H1 (cell line): ENCODE data around the gene ASB1. TPM values are rescaled to one million over a fixed set of nuclear protein-coding genes. Genes with fewer than 3 reads are reported as not detected.

Experiments
- CTCF ChIA-PET: fragments of 300-600 bp; sonication (Branson Sonifier 250); formaldehyde crosslinking; loops from one replicate; lab custom pipeline; 2021; ENCODE audit not compliant: partially characterized antibody; lab: Charles Lee
- POLR2A ChIA-PET: fragments of 300-600 bp; sonication (Branson Sonifier 250); formaldehyde crosslinking; loops from one replicate; lab custom pipeline; 2021; ENCODE audit warnings: inconsistent platforms; ENCODE audit not compliant: partially characterized antibody; lab: Charles Lee
- DNase-seq, 2 experiments: peaks; one replicate each; pipeline versions ENCODE4 v3.0.0 to v3.0.0-alpha.2; 2010 to 2022; ENCODE audit warnings: low spot score in 2 of 2, low read depth in 1 of 2, mixed read lengths in 1 of 2
- FAIRE-seq: peaks from 2 replicates; lab custom pipeline; 2011; peaks lifted over from hg19 to GRCh38; lab: Jason Lieb, UNC
- H2AFZ ChIP-seq: 2 replicates; pipeline ENCODE4 v1.8.1; 2012; ENCODE audit warnings: low read length, inconsistent platforms
- H2AK5ac ChIP-seq: 2 replicates; pipeline ENCODE4 v1.6.1; 2013; ENCODE audit warnings: low read depth, low read length
- H2BK120ac ChIP-seq: replicated peaks from 2 replicates; pipeline ENCODE3; 2013; ENCODE audit warnings: low read depth, low read length, inconsistent platforms
- H2BK12ac ChIP-seq: 2 replicates; pipeline ENCODE4 v1.6.1; 2013; ENCODE audit warnings: low read depth, low read length
- H2BK15ac ChIP-seq: 2 replicates; pipeline ENCODE4 v1.6.1; 2013; ENCODE audit warnings: low read length
- H2BK20ac ChIP-seq: 2 replicates; pipeline ENCODE4 v1.6.1; 2013; ENCODE audit warnings: low read length
- H2BK5ac ChIP-seq: 2 replicates; pipeline ENCODE4 v1.6.1; 2013; ENCODE audit warnings: low read depth, low read length
- H3K14ac ChIP-seq: 2 replicates; pipeline ENCODE4 v1.6.1; 2013; ENCODE audit warnings: inconsistent platforms; ENCODE audit not compliant: insufficient read length
- H3K18ac ChIP-seq: 2 replicates; pipeline ENCODE4 v1.6.1; 2013; ENCODE audit warnings: low read length; ENCODE audit errors: extremely low read depth
- H3K23ac ChIP-seq: 2 replicates; pipeline ENCODE4 v1.6.1; 2013; ENCODE audit warnings: inconsistent platforms; ENCODE audit not compliant: insufficient read length
- H3K23me2 ChIP-seq: 2 replicates; pipeline ENCODE4 v1.6.1; 2013; ENCODE audit warnings: low read depth, low read length
- H3K27ac ChIP-seq: 2 replicates; pipeline ENCODE4 v1.6.1; 2011; ENCODE audit warnings: low read depth, low read length, inconsistent platforms
- H3K27me3 ChIP-seq, 4 experiments: replicated peaks in 1 of 4; 1 replicate in 1 of 4; 2 replicates in 3 of 4; pipeline versions ENCODE4 v1.6.1 to v1.8.1; 2011 to 2013; ENCODE audit warnings: low read length in 3 of 4, mild to moderate bottlenecking in 3 of 4, inconsistent platforms in 2 of 4, mixed read lengths in 2 of 4, moderate library complexity in 1 of 4; ENCODE audit not compliant: control insufficient read depth in 3 of 4, insufficient read depth in 3 of 4; ENCODE audit errors: extremely low read depth in 1 of 4
- H3K36me3 ChIP-seq, 4 experiments: 2 replicates each; pipeline versions ENCODE4 v1.6.1 to v1.8.1; 2011 to 2013; ENCODE audit warnings: mild to moderate bottlenecking in 4 of 4, low read length in 3 of 4, moderate library complexity in 2 of 4, control low read depth in 1 of 4, inconsistent platforms in 1 of 4; ENCODE audit not compliant: insufficient read depth in 4 of 4, control insufficient read depth in 2 of 4
- H3K4ac ChIP-seq: replicated peaks from 2 replicates; pipeline ENCODE3; 2013; ENCODE audit warnings: low read length, low read depth, mixed read lengths, inconsistent platforms; ENCODE audit not compliant: insufficient read length
- H3K4me1 ChIP-seq, 4 experiments: replicated peaks in 1 of 4; 1 replicate in 1 of 4; 2 replicates in 3 of 4; pipeline versions ENCODE4 v1.6.1 to v1.8.1; 2011 to 2013; ENCODE audit warnings: low read length in 3 of 4, inconsistent platforms in 2 of 4, mixed read lengths in 1 of 4; ENCODE audit not compliant: insufficient read depth in 4 of 4, control insufficient read depth in 3 of 4
- H3K4me2 ChIP-seq, 2 experiments: 2 replicates each; pipeline versions ENCODE4 v1.6.1 to v1.8.1; 2011 to 2013; ENCODE audit warnings: low read depth in 2 of 2, low read length in 2 of 2, control low read depth in 1 of 2, inconsistent platforms in 1 of 2, mild to moderate bottlenecking in 1 of 2; ENCODE audit not compliant: insufficient read depth in 1 of 2
- H3K4me3 ChIP-seq, 4 experiments: fragments of 200-600, 300-600 bp in 1 of 4; sonication (generic), shearing (Covaris generic), sonication (Bioruptor Twin) in 1 of 4; 2 replicates each; pipeline versions ENCODE4 v1.5.1 to v1.8.1; 2011 to 2016; ENCODE audit warnings: low read length in 4 of 4, low read depth in 3 of 4, control low read depth in 2 of 4, inconsistent platforms in 2 of 4, mild to moderate bottlenecking in 2 of 4, mixed read lengths in 1 of 4, moderate library complexity in 1 of 4; ENCODE audit not compliant: insufficient read depth in 2 of 4; ENCODE audit errors: extremely low read depth in 1 of 4
- H3K56ac ChIP-seq: replicated peaks from 2 replicates; pipeline ENCODE3; 2013; ENCODE audit warnings: low read depth, mild to moderate bottlenecking, mixed read lengths, low read length, inconsistent platforms; ENCODE audit not compliant: insufficient read length
- H3K79me1 ChIP-seq: 2 replicates; pipeline ENCODE4 v1.6.1; 2013; ENCODE audit warnings: low read depth, low read length, control low read depth
- H3K79me2 ChIP-seq, 2 experiments: 2 replicates each; pipeline versions ENCODE4 v1.6.1 to v1.8.1; 2012 to 2013; ENCODE audit warnings: low read length in 2 of 2, mild to moderate bottlenecking in 2 of 2, inconsistent platforms in 1 of 2; ENCODE audit not compliant: insufficient read depth in 2 of 2, control insufficient read depth in 1 of 2
- H3K9ac ChIP-seq, 4 experiments: replicated peaks in 1 of 4; 1 replicate in 1 of 4; 2 replicates in 3 of 4; pipeline versions ENCODE4 v1.6.1 to v1.8.1; 2011 to 2013; ENCODE audit warnings: low read depth in 3 of 4, low read length in 3 of 4, control low read depth in 2 of 4, mild to moderate bottlenecking in 2 of 4, moderate library complexity in 2 of 4, inconsistent platforms in 1 of 4; ENCODE audit errors: extremely low read depth in 1 of 4
- H3K9me3 ChIP-seq, 2 experiments: 2 replicates each; pipeline versions ENCODE4 v1.6.1 to v1.8.1; 2012 to 2013; ENCODE audit warnings: mild to moderate bottlenecking in 2 of 2, moderate library complexity in 2 of 2, control low read depth in 1 of 2, inconsistent platforms in 1 of 2, low read depth in 1 of 2, low read length in 1 of 2, mixed read lengths in 1 of 2; ENCODE audit not compliant: insufficient read depth in 2 of 2
- H4K20me1 ChIP-seq, 2 experiments: replicated peaks in 1 of 2; 2 replicates each; pipeline versions ENCODE3 to v1.8.1; 2011 to 2013; ENCODE audit warnings: inconsistent platforms in 2 of 2, low read length in 2 of 2, mild to moderate bottlenecking in 1 of 2; ENCODE audit not compliant: insufficient read depth in 2 of 2, control insufficient read depth in 1 of 2
- H4K5ac ChIP-seq: 2 replicates; pipeline ENCODE4 v1.6.1; 2013; ENCODE audit warnings: low read length, low read depth, mixed read lengths, inconsistent platforms; ENCODE audit not compliant: insufficient read length
- H4K8ac ChIP-seq: 2 replicates; pipeline ENCODE4 v1.8.0; 2013; ENCODE audit warnings: mild to moderate bottlenecking, moderate library complexity, low read length, inconsistent platforms; ENCODE audit not compliant: insufficient read depth; ENCODE audit errors: extremely low read depth
- H4K91ac ChIP-seq: replicated peaks from 2 replicates; pipeline ENCODE3; 2013; ENCODE audit warnings: low read length, mixed read lengths, inconsistent platforms; ENCODE audit not compliant: insufficient read length
- KDM4A ChIP-seq: IDR thresholded peaks from one replicate; pipeline ENCODE4 v1.7.1; 2012; ENCODE audit warnings: low read depth, mild to moderate bottlenecking, moderate library complexity, low read length, inconsistent platforms; ENCODE audit not compliant: severe bottlenecking
- RBBP5 ChIP-seq: IDR thresholded peaks from 2 replicates; pipeline ENCODE4 v1.7.1; 2012; ENCODE audit warnings: low read depth, mild to moderate bottlenecking, inconsistent platforms, low read length, moderate library complexity, borderline replicate concordance
- RNF2 ChIP-seq: fragments of 200-900, 300-1000 bp; sonication (generic); IDR thresholded peaks from 2 replicates; pipeline ENCODE4 v1.7.1; 2016; ENCODE audit warnings: borderline replicate concordance, low read depth, mild to moderate bottlenecking, antibody characterized with exemption, low read length; ENCODE audit not compliant: poor library complexity, severe bottlenecking; ENCODE audit errors: missing control alignments
- SRF ChIP-seq: IDR thresholded peaks from 2 replicates; pipeline ENCODE4 v1.6.1; 2011; ENCODE audit warnings: mild to moderate bottlenecking, low read depth, low read length, moderate library complexity
- WGBS, 2 experiments: shearing (Covaris generic) in 1 of 2; methylation state at CpG; one replicate each; pipeline versions ENCODE4 v1.1.6 to v1.1.7; 2013 to 2015; ENCODE audit warnings: low lambda C conversion rate in 2 of 2, mixed read lengths in 2 of 2, inconsistent platforms in 1 of 2, low coverage in 1 of 2, missing lambda C conversion rate in 1 of 2; ENCODE audit not compliant: insufficient replicate concordance in 2 of 2, insufficient coverage in 1 of 2, insufficient read length in 1 of 2; ENCODE audit errors: extremely low coverage in 1 of 2, missing lambda C conversion rate in 1 of 2; 5-methylcytosine and 5-hydroxymethylcytosine counted together
- polyA plus RNA-seq, 7 experiments: library from polyadenylated mRNA; depleted of rRNA in 3 of 7; stranded (reverse) in 5 of 7; unstranded in 2 of 7; fragments of >200 nt in 5 of 7; fragments of 200-250 nt in 2 of 7; gene quantifications; 1 replicate in 5 of 7; 2 replicates in 1 of 7; 4 replicates in 1 of 7; pipeline versions ENCODE4 v1.2.1 to v1.2.3, GENCODE V29; 2011 to 2013; ENCODE audit warnings: missing spikeins in 2 of 7, mixed read lengths in 2 of 7
- total RNA-seq: library from RNA; stranded (reverse); fragmentation: NEBNext Ultra II Directional; extraction: Animal tissue kit (Norgen Biotek cat#: 25700); gene quantifications from 2 replicates; pipeline ENCODE4 v1.2.1, GENCODE V29; 2021
- TF ChIP-seq, protein P1 (sequence below): IDR thresholded peaks from 2 replicates; pipeline ENCODE4 v1.6.1; 2012; ENCODE audit warnings: inconsistent platforms

Gene ASB1
- total and polyA plus RNA-seq, 2 of the 8 experiments (the other 6 are each of a cell fraction or from before 2014, with no cell fraction given), result 24.1 to 36.0 TPM

DNA sequence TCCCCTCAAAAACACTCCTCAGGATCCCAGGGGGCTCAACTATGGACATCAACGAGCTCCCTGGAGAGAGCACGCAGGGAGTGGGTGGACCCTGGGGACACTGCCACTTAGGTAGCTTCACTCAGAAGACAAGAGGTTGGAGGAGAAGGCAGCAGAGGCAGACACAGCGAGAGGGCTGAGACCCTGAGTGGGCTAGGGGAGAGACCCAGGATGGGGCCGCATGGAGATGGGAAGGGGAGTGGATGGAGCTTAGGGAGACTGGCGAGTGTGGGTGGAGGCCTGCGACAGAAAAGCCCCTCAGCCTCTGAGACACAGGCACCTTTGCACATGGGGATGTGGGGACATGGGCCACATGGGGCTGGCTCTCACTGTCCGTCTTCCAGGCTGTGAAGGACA, 70.9 kb downstream of the ASB1 start:
- Histone ChIP-seq H2BK15ac (no peak overlapping the region), H4K20me1 (peaks cover 0 to 3% of the 10 kb centered on the region in 2 experiments), H3K27me3 (no peaks in the 10 kb centered on the region), H3K9ac (no peak overlapping the region), H4K8ac (no peak overlapping the region), H2BK120ac (no peak overlapping the region), H3K79me1 (no peaks in the 10 kb centered on the region), H3K4me3 (no peak overlapping the region), H4K5ac (no peak overlapping the region), H3K14ac (no peak overlapping the region), H3K36me3 (no peaks in the 10 kb centered on the region; a peak in 1 of 8 replicates), H4K91ac (no peak overlapping the region), H3K27ac (no peak overlapping the region), H2BK12ac (no peak overlapping the region), H3K4ac (no peak overlapping the region), H3K18ac (no peak overlapping the region), H3K56ac (no peak overlapping the region), H2AK5ac (no peak overlapping the region), H3K4me1 (no peaks in the 10 kb centered on the region; a peak in 1 of 7 replicates), H2BK20ac (no peak overlapping the region), H3K23me2 (peaks cover 4% of the 10 kb centered on the region; the same call in 1 of the 2 replicates), H3K23ac (no peak overlapping the region), H3K9me3 (no peaks in the 10 kb centered on the region), H3K4me2 (no peak overlapping the region), H2AFZ (no peak overlapping the region), H3K79me2 (no peaks in the 10 kb centered on the region), H2BK5ac (no peak overlapping the region)
- ChIA-PET POLR2A (no interaction called here), CTCF (interaction anchor here (2.0 kb wide), 1 partner anchor 16 kb away, joined by 4 read pairs; no protein-coding TSS in a partner anchor)
- FAIRE-seq (no peak), DNase-seq (peak in 1 of 2 experiments; percentile 23)
- 84% methylated on average over 7 of the region's 7 CpGs; no CpG with 5 or more reads in 1 of the 2 experiments for WGBS, 2 experiments
- no peak for TF ChIP-seq SRF
- TF ChIP-seq RBBP5, result no peak
- TF ChIP-seq RNF2, result no peak
- TF ChIP-seq, protein P1, sequence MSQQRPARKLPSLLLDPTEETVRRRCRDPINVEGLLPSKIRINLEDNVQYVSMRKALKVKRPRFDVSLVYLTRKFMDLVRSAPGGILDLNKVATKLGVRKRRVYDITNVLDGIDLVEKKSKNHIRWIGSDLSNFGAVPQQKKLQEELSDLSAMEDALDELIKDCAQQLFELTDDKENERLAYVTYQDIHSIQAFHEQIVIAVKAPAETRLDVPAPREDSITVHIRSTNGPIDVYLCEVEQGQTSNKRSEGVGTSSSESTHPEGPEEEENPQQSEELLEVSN, result no peak
- no peak for TF ChIP-seq KDM4A
